GM23338 (cell line): ENCODE results near the gene NUAK2. TPM values are rescaled to one million over a fixed set of nuclear protein-coding genes. Genes with fewer than 3 reads are reported as not detected.

Experiments
- polyA plus RNA-seq: library from polyadenylated mRNA; unstranded; fragments of >200 nt; fragmentation: Nextera tagmentation; extraction: Ambion mirVana; gene quantifications from 2 replicates; pipeline ENCODE4 v1.2.1, GENCODE V29; 2016
- small RNA-seq: library from RNA; depleted of rRNA; stranded (forward); fragments of <200 nt; gene quantifications from one replicate; pipeline ENCODE3, GENCODE V24; 2014; ENCODE audit warnings: low replicate concordance
- total RNA-seq: library from RNA; depleted of rRNA; stranded (reverse); fragments of >200 nt; shearing (Covaris generic); gene quantifications from 2 replicates; pipeline ENCODE4 v1.2.3, GENCODE V29; 2014; rRNA removed

NUAK2 gene
- total and polyA plus RNA-seq, 2 experiments from 2014 or later: 7.8 to 15.3 TPM

Small RNAs within 50 kb of the gene (small RNA-seq; reads per million reads assigned to genes)
- not detected for gene SNRPGP10

Other genes starting within 250 kb of the NUAK2 start
- 2.7 and 3.6 TPM in 2 replicates for gene TMEM81, start 237.3 kb downstream of the NUAK2 start, total RNA-seq
- 4.5 and 5.5 TPM in 2 replicates for gene TMEM81, start 237.3 kb downstream of the NUAK2 start, polyA plus RNA-seq
- gene RBBP5, start 199.8 kb downstream of the NUAK2 start, total RNA-seq: 19.5 and 26.5 TPM in 2 replicates
- gene RBBP5, start 199.8 kb downstream of the NUAK2 start, polyA plus RNA-seq: 12.1 and 14.1 TPM in 2 replicates
- gene DSTYK, start 110.0 kb downstream of the NUAK2 start, total RNA-seq: 8.2 and 10.7 TPM in 2 replicates
- gene DSTYK, start 110.0 kb downstream of the NUAK2 start, polyA plus RNA-seq: 5.5 and 6.1 TPM in 2 replicates
- gene TMCC2, start 93.8 kb downstream of the NUAK2 start, total RNA-seq: 9.9 and 11.8 TPM in 2 replicates
- 2.6 and 3.1 TPM in 2 replicates for gene TMCC2, start 93.8 kb downstream of the NUAK2 start, polyA plus RNA-seq
- 2.4 and 2.8 TPM in 2 replicates for gene KLHDC8A, start 35.2 kb upstream of the NUAK2 start, total RNA-seq
- gene KLHDC8A, start 35.2 kb upstream of the NUAK2 start, polyA plus RNA-seq: 1.3 and 1.7 TPM in 2 replicates
- gene LEMD1, start 100.3 kb upstream of the NUAK2 start, total RNA-seq: 10.7 and 14.7 TPM in 2 replicates
- gene LEMD1, start 100.3 kb upstream of the NUAK2 start, polyA plus RNA-seq: 3.7 and 4.7 TPM in 2 replicates
- 5.6 and 6.2 TPM in 2 replicates for gene BLACAT1, start 134.3 kb upstream of the NUAK2 start, total RNA-seq
- 1.5 and 1.6 TPM in 2 replicates for gene BLACAT1, start 134.3 kb upstream of the NUAK2 start, polyA plus RNA-seq
- gene CDK18, start 182.9 kb upstream of the NUAK2 start, total RNA-seq: 34.3 and 46.5 TPM in 2 replicates
- 17.3 and 21.1 TPM in 2 replicates for gene CDK18, start 182.9 kb upstream of the NUAK2 start, polyA plus RNA-seq